ENCODE results near the gene YES1.

- TF ChIP-seq CTCF (conservative IDR thresholded peaks at IDR 0.05): no peak
- TF ChIP-seq ZFX (IDR thresholded peaks at IDR 0.05): no peak
Measured at GRCh38 chr18:812376-813171, 532 bp upstream of the YES1 start.
